GM18499 (cell line): ENCODE data around the gene MED25.

Source experiments
- ATAC-seq: cut with Tn5 transposase; IDR thresholded peaks from one replicate; pipeline ENCODE4 v1.9.1; 2021; ENCODE audit warnings: moderate number of reproducible peaks; ENCODE audit not compliant: insufficient read depth, unreplicated experiment

The MED25 gene

DNA sequence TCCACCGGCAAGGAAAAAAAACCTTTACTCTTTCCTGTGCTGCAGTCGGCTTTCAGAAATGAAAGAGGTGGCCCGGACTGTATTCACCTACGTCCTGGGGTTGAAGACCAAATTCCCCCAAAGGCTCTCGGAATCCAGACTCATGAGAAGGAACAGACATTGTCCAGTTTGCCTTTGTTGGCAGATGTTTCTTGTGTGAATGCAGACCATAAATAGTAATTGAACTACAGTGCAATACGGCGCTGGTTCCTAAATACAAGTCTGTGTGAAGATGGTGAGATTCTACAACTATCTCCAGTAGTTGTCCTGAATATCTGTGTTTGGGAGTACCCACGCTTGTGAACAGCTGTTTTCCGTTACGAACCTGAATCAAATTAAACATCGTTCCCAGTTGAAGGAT is 21.6 kb downstream of the MED25 start:
- no peak for ATAC-seq

DNA sequence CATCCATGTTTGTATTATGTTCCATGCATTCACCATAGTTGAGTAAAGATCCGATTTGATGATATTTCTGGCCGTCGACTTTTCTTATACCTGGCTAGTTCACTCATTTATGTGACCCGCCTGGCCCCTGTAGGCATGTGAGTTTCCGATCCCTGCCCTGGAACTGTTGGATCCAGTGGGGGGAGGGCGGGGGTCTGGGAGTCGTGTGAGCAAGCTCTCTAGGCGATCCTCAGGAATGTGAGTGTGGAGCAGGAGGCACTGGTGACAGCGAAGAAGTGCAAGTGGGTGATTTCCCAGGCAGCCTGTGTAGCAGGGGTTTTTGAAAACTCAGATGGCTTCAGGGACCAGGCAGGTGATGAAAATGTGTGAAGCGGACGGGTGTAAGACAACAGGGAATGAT is 22.2 kb downstream of the MED25 start:
- ATAC-seq = no peak

DNA sequence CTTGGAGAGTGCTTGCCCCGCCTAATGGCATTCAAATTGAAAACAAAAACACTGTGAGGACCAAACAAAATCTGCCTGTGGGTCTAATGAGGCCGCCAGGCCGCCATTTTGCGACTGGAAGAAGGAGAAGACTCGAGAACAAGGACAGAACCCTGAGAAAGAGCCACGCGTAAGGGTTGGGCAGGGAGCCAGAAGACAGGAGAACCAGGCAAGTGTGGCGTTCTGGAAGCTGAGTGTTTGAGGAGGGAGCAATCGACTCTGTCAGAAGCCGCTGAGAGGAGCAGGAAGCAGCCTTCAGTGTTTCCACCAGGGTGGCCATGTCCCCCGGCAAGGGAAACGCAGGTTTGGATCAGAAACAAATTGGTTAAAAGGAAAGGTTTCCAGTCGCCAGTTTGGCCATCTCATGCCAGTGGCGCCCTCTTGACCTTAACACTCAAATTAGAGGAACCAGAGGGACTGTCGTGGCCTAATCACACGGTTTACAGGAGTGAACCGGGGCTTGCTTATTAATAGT is 22.7 kb downstream of the MED25 start:
- ATAC-seq = no peak

DNA sequence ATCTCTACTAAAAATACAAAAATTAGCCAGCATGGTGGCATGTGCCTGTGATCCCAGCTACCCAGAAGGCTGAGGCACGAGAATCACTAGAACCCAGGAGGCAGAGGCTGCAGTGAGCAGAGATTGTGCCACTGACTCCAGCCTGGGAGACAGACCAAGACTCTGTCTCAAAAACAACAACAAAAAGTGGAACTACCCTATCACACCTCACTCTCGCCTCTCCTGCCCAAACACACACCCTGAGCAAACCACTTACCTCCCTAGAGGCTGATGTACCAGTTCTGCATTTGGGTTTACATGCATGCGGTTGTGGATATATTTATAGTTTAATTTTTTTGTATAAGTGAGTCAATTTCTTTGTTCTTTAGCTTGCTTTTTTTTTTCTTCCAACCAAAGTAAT is 25.2 kb downstream of the MED25 start:
- no peak for ATAC-seq

DNA sequence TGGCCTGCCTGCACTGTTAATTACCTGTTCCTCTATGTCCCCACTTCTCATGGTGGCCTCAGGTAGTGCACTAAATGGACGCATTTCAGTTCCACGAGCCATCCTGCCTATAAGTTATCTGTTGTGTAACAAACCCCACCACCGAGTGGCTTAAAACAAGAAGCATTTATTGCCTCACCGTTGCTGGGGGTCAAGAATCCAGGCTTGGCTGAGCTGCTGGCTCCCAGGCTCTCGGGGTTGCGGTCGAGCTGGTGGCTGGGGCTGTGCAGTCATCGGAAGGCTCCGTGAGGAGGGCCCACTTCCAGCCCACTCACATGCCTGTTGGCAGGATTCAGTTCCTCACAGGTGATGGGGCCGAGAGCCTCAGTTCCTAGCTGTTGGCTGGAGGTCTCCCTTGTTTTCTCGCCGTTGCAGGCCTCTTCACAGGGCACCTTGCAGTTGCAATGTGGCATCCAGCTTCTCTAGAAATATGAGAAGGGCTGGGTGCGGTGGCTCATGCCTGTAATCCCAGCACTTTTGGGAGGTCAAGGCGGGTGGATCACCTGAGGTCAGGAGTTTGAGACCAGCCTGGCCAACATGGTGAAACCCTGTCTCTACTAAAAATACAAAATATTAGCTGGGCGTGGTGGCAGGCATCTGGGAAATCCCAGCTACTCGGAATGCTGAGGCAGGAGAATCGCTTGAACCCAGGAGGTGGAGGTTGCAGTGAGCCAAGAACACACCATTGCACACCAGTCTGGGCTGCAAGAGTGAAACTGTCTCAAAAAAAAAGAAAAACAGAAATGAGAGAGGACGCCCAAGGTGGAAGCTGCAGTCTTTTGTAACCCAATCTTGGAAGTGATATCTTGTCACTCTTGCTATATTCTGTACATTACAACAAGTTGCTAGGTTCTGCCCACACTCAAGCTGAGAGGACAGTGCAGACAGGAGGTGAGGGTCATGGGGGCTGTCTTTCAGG is 26.3 kb downstream of the MED25 start:
- no peak for ATAC-seq

DNA sequence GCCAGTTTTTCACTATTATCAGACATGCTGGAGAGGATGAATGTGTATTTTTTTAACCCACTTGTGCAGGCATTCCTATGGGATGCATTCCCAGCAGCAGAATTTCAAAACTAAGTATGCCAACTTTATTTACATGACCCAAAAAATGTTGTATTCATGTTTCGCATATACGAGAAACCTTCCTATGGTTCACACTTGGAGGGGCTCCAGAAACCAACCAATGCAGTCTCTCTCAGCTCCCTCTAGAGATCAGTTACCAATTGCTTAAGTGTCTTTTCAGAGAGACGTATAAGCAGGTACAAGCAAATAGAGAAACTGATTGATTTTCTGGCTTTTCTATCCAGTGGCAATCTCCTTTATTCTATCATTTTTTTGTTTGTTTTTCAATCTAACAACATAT is 27.3 kb downstream of the MED25 start:
- ATAC-seq = no peak

DNA sequence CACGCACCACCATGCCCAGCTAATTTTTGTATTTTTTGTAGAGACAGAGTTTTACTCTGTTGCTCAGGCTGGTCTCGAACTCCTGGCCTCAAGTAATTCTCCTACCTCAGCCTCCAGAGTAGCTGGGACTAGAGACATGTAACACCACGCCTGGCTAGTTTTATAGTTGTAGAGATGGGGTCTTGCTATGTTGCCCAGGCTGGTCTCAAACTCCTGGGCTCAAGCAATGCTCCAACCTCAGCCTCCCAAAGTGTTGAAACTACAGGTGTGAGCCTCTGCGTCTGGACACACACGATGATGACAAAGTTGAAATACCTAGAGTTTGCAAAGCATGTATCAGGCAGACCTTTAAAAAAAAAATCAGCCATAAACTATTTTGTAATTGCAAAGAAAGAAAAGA is 28.3 kb downstream of the MED25 start:
- ATAC-seq = no peak

DNA sequence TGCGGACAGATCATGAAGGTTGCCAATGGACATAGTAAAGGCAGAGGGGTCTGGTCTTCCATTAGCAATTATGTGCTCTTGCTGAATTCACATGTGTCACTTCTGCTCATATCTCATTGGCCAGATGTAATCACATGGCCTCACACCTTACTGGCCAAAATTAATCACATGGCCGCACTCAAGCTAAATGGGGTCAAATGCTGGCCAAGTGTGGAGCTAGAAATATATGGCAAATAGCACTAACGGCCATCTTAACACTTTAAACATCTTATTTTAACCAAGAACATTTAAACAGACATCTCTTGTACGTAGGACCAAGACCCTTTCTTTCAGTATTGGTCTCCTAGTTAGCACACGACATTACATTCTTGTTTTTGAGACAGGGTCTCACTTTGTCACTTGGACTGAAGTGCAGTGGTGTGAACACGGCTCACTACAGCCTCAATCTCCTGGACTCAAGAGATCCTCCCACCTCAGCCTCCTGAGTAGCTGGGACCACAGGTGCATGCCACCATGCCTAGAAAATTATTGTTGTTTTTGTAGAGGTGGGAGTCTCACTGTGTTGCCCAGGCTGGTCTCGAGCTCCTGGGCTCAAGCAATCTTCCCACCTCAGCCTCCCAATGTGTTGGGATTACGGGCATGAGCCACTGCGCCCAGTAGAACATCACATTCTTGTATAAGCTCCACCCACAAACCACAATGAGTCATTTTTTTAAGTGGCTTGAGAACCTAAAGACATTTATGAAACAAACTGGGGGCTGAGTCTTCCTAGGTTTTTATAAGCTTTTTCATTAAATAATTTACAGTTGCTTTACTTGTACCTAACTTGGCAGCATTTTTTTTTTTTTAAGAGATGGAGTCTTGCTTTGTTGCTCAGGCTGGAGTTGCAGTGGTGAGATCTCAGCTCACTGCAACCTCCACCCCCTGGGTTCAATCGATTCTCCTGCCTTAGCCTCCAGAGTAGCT is 29.9 kb downstream of the MED25 start:
- no peak for ATAC-seq

DNA sequence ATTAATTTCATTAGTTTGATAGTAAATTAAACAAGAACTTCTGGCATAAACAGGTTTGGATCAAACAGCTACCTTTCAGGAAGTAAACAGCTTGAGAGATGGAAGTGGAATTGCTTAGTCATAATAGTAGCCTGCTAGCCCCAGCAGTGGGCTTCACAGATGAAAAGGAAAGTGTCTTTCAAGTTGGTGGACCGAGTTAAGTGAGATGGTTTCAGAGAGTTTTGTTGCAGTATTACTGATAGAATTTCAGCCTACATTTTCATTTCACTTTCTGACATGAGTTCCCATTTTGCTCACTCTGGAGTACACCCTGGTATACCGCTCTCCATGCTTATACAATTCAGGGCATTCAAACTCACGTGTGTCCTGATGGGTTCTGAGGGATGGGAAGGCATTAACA is 30.8 kb downstream of the MED25 start:
- no peak for ATAC-seq

DNA sequence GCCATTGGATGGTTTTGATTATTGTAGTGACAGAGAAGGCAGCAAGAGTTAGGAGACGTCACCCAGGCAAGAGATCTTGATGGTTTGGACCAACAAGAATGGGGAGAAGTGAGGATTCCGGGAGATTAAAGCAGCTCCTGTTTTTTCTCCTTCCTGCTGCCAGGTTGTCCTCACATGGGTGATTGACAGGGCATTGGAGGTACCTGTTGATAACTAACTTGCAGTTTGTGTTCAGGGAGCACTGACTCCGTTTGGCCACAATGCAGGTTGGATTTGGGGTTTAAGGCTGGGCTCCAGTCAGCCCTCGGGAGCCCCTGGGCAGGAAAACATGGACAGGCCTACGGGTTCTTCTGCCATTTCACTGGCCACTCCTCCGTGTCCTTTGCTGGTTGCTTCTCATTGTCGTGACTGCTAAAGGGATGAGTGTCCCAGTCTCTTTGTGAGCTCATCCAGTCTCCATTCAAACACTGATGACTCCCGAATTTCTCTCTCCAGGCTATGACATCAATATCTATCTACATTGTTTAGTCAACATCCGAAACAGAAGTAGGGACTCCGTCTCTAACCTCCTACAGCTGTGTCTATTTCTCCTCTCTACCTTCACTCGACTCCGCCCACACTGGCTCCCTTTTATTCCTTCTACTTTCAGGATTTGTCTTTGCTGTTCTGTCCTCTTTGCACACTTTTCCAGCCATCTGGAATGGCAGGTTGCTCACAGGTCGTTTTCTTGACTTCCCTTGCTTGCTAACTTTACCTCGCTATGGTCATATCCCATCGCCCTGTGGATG is 31.5 kb downstream of the MED25 start:
- no peak for ATAC-seq

DNA sequence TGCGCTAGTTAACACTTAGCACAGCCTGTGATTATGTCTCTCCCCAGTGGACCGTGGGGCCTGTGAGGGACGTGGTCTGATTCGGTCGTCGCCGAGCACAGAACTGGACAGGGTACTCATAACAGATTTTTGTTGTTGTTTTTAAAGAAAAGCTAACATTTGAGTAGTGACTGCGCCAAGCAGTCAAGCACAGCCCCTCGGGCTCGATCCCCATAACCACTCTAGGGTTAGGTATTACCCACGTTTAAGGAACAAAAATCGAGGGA is 32.1 kb downstream of the MED25 start:
- ATAC-seq = no peak

DNA sequence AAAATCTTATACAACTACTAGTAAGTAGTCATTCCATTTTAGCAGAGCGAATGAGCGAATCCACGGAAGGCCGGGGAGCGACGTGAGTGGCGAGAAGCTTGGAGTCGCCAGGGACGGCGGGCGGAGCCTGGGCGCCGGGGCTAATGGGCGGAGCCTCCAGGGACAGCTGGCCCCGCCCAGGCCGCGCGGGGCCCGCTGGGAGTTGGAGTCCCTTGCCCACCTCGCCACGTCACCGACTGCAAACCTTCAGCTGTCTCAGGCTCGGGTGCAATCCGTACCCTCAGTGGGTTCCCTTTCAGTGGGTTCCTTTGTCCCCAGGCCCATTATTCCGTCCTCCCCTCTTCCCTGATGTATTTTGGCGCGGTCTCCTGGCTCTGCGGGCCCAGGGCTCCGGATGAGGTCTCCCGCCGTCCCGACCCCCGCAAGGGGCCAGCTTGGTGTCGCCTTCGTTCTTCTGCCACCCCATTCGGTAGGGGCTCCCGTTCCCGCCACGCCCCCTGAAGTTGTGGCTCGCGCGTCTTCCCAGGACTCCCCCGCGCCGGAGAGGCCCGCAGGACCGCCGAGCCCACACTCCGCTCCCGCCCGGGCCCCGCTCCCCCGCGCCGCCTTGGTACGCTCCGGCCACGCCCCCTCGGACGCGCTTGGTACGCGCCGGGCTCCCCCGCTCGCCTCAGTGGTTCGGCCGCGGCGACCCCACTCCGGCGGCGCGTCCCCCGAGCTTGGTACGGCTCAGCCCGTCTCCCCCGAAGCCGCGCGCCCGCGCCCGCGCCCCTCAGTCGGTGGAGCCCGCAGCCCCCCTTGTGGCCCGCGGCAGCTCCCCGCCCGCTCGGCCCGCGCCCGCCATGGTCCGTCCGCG is 32.6 kb downstream of the MED25 start, which contains the start of gene PTOV1:
PTOV1 (plus strand) TSS at position 673 of the 856 bp plus-strand sequence.
- no peak for ATAC-seq

DNA sequence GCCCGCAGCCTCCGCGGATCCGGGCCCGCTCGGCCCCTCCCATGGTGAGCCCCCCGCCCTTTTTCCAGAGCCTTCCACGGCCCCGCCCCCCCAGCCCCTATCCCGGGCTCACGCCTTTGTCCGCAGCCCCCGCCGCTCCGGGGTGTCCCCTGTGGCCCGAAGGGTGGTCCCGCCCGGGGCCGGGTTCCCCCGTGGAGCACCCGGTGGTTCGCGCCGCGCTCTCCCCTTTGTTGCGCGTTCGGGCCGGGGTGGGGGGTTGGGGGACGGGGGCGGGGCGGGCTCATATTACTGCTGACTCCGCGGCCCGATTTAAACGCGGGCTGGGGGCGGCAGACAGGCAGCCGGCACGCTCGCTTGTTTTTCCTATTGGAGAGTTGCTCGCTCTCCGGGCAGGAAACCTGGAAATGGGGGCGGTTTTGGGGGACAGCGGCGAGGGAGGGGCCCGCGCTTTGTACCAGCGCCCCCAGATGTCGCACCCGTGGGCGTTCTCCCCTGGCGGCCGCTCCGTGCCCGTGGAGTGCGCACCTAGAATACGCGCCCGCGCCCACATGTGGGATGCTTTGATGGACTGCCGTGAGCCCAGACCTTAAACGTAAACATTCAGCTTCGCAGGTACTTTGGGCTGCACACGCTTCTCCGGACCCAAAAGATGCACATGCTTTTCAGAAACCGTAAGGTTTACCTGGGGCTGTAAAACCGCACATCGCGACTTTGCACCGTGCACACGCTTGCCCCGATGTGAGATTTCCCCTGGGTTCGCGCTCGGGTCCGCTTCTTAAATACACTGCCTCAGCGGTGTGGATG is 33.6 kb downstream of the MED25 start:
- ATAC-seq = no peak

DNA sequence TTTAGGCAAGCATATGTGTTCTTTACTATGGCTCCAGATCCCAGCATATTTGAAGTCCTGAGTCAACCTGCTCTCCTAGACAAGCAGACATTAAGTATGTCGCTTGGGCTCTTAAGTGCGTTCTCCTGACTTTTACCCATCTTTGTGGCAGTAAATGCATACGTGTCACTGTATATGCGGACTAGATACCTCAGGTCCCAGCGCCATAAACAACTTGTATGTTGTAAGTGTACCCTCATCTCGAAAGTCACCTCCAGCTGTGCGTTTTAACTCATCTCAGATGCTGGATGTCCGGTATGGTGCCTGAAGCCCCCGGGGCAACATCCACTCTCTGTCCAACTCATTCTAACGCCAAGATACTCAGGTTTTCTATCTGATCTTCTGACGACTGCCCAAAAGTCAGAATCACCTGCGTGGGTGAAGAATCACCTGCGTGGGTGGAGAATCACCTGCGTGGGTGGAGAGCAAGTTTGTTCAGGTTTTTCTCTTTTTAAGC is 34.6 kb downstream of the MED25 start:
- ATAC-seq = no peak

DNA sequence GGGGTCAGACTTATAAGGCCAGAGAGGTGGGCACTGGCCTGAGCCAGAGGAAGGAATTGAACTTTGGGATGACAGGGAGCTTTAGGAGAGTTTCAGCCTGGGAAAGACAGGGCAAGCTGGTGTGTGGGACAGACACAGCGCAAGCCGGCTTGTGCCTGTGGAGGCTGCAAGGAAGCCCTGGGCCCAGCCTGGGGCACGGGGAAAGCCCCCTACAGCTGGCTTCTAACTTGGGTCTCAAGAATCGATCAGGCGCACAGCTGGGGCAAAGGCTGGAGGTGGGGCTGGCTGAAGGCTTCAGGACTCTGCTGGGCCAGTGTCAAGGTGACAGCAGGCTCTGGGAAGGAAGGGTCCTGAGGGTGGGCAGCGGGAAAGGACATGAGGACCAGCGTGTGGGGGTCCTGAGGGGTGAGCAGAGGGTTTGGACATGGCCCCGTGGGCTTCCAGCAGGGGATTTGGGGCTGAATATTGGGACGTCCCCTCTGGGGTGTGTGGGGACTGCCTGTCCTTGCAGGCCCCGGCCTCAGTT is 35.8 kb downstream of the MED25 start:
- ATAC-seq = no peak

DNA sequence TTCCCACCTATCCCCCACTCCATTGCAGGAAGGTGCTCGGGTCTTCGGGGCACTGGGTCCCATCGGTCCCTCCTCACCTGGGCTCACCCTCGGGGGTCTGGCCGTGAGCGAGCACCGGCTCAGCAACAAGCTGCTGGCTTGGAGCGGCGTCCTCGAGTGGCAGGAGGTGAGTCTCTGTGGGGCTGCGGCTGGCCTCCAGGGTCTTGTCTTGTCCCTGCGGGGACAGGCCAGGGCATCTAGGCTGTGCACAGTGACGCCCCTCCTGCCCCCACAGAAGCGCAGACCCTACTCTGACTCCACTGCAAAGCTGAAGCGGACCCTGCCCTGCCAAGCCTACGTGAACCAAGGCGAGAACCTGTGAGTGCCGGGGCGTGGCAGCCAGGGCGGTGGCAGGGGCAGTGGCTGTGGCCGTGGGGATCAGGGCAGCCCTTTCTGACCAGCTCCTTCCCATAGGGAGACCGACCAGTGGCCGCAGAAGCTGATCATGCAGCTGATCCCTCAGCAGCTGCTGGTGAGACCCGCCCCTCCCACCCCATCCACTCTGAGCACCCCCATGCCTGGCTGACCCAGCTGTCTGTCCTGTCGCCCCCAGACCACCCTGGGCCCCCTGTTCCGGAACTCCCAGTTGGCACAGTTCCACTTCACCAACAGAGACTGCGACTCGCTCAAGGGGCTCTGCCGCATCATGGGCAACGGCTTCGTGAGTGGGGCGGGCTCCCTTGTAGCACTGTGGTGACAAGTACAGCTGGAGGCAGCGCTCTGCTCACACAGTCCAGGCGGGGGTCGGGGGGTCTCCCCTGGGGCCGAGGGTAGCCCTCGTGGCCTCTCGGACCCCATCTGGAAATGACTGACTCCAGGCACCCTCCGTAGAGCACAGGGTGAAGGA is 36.5 kb downstream of the MED25 start:
- ATAC-seq = no peak

DNA sequence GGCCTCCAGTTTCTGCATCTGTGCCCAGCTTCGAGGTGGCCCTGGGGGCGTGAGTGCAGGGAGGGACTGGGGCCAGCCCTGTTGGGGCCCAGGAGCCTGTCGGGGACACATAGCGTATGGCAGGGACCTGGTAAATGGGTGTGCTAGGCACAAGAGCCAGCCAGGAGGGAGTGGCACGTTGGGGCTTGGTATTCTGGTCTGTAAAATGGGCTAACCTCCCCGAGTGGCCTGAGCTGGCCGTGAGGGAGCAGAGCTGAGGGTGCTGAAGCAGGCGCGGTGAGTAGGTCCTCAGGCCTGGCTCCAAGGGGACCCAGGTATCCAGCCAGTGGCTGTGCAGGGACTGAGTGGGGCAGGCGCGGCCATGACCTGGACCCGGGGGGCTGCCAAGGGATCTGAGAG is 37.2 kb downstream of the MED25 start:
- ATAC-seq = no peak
